GM21423 (cell line): ENCODE data around the gene CDK1.
"Not testable (repeated sequence)": the region's sequence is repeated elsewhere in the genome, so short reads cannot be mapped to it uniquely, and the experiment has no call there.

Experiments used
- ATAC-seq: cut with Tn5 transposase; IDR thresholded peaks from one replicate; pipeline ENCODE4 v1.9.1; 2021; ENCODE audit warnings: mild to moderate bottlenecking, moderate library complexity; ENCODE audit not compliant: unreplicated experiment

The CDK1 gene

DNA sequence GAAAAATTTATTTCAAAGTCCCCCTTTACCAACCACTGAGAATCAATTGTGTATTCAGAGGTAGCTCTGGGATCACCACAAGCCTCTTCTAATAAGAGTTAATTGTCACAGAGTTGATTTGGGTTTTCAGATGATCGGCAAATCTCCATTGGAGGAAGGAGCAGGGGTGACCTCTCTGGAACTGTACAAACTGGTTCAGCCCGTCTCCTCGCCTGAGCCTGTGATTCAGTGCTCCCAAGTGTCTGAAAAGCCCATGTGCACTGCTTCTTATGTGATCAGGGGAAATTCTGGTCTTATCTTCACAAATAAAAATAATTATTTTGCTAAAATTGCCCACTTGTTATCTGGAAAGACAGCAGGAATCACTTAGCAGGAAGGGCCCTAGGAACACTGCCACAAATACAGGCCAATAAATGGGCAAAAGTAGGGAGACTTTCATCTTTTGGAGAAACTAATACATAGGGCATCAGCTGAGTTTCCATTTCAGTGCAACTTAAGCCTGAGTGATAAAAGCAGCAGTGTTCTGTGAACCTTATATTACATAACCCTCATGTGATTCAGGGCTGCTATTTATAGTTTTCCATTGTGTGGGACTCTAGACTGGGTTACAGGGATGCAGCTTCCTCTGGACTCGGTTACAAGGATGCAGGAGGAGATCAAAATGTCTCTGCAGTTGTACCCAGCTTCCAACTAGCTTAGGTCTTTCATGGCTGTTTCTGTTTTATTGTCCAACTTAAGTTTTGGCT, 32.3 kb downstream of the CDK1 start:
- no peak for ATAC-seq

DNA sequence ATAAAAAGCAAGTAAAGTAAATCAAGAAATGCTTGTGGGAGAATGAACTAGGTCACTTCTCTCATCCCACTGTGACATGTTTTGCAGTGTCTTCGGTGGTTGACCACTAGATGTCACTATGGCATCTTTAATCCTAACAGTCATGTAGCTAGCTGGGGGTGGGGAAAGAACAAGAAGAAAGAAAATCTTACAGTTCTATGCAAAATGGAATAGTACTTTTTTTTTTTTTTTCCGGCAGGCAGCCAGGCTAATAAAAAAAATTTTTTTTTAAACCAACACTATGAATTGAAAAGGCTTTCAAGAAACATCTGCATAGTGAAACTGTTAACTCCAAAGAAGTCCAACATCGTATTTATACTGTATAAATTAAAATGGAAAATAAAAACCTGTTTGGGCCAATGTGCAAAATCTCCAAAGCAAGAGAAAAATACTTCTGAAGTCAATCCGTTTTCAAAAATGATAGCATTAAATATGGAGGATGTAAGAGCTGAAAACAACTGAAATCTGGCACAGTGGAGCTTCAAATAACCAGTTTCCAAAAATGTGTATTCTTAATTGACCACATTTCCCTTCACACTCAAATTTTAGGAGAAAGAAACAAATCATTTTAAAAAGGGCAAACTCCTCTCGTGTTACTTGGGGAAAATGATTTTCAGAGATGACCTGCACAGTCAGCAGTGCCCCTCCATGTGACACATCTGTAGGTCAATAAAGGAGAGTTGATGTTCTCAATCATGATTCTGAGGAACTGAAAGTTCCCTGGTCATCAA, 38.5 kb downstream of the CDK1 start:
- peak; percentile 64 for ATAC-seq

DNA sequence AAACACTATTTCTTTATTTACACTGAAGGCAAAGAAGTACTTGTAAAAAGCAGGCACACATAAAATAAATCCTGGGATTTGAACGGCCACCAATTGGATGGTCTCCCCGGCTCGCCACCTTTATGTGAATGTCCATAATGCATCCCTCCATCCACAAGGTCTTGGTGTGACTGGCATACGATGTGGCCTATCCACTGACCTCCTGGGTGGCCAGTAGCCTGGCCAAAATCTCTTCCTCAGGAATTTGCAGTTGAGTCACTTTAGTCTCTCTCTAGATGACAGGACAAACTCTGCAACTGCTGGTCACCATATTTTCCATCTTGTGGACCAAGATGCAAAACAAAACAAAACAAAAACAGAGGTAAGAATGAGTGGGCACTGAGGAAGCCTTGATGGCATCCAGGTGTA, 39.1 kb downstream of the CDK1 start:
- no peak for ATAC-seq

DNA sequence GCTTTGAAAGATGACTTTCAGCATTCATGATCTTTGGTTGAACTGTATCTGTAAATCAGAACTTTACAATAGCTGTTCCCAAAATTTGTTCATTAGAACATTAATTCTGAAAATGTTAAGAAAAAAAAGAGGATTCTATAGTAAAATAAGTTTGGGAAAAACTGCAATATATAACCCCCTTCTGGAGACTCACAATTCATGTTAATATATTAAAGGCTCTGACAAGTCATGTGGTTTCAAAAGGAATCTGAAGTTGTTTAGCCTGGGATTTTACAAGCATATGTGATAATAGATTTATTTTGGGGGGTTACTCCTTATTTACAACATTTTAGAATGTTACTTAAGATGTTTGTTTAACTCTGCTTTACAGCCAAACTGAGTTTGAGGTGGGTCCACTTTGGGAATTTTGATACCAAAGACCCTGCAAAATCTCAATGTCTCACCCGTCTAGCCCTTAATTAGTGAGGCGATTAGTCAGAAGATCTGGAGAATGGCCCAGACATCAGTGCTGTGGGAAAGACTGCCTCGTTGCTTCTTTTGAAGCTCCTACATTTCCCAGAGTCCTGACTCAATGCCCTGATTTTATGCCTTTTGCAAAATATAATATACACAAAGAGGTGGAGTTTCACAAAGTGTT, 40.0 kb downstream of the CDK1 start:
- no peak for ATAC-seq

DNA sequence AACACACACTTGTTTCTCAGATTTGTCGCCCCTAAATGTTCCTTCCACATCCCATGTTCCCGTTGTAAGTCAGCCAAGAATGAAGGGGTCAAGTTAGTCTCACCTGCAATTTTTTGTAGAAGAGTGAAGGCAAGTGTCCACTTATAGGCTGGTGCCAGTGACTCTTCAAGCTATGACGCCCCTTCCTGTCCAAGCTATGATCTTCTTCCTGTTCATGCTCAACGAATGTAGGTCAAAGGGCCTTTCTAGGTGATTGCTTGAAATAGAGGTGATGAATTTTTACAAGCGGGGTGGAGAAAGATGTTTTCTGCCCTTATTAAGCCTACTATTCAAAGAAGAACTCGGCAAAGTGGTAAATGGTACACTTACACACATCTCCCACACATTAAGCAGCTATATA, 41.0 kb downstream of the CDK1 start:
- no peak for ATAC-seq

DNA sequence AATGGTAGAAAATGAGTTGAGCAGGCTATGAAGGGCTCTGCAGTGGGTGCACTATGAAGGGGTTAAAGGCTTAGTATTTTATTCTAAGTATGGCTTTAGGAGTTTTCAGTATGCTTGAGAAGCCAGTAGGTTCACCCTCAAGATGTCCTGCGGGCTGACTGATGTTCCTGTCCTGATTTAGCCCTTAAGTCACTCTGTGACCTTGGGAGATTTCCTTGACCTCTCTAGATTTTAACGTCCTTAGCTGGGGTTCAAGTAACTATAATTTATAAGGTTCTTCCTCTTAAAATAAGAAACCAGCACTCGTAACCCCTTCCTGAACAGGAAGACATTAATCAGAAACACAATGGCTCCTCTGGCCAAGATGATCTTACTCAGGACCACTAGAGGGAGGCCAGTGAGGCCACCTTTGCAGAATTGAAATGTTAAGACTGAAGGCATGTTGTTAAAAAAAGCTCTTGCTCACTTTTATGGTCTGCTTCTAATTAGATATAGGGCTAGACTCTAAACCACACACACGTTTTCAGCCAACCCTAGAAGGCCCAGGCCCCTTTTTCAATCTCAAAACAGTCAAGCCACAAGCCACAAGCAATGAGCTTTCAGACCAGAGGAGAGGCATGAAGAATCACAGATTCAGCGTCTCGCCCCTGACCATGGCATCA, 41.9 kb downstream of the CDK1 start:
- ATAC-seq, result peak; percentile 83

DNA sequence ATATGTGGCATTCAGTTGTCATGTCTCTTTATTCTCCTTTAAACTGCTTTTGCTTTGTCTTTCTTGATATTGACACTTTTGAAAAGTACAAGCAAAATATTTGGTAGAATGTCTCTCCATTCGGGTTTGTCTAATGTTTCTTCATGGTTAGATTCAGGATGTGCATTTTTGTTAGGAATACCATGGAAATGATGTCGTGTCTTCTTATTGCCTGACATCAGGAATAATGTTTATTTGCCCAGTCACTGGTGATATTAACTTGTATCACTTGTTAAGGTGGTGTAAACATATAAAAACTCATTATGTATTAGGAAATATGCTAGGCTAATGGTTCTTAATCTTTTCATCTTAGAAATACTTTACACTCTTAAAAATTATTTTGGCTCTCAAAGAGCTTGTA, 43.4 kb downstream of the CDK1 start:
- ATAC-seq, result no peak

DNA sequence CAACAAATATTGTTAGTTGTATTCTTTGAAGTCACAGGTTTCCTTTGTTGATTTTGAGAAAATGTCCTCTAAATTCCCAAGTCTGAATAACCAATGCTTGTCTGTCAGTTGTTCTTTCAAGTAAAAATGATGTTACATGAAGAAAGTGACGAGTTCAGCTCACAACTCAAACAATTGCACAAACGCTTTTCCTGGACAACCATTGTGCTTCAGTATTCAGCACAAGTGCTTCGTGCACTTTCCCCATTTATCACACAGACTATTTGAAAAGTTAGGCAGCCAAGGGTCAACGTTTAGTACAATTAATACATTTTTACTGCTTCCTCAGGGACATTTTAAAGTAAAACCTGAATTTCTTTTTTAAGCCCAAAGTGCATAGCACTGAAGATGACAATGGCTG, 44.5 kb downstream of the CDK1 start:
- no peak for ATAC-seq

DNA sequence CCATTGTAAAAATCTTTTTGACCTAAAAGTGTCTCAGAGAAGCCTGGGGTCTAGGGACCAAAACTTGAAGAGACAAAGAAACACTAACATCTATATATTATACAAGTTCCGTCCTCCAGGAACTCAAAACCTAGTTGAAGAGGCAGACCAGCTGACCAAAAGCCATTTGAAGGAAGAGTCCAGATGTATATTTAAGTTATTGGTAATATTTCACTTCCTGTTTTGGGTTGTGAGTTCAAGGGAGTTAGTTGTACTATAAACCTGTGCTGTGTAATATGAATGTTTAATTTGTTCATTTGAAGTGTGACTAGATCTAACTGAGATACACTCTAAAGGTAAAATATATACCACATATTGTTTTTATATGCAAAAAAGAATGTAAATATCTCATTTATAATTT, 45.0 kb downstream of the CDK1 start:
- no peak for ATAC-seq

DNA sequence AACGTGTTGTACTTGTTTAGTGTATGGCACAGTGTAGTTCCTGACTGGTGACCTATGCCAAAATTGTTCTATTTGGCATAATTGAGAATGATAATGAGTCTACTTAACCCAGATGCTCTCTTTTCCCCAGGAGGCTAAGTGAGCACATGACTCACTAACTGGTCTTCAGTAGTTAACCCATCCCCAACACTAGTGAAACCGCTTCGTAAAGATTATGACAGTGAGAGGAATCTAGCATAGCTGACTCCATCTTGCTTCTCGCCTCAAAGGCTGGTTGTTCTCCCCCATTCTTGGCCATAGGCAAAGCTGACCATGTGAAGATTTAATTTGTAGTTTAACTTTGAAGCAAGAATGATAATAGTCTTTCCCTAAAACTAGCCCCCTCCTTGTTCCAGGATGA, 47.2 kb downstream of the CDK1 start:
- no peak for ATAC-seq

DNA sequence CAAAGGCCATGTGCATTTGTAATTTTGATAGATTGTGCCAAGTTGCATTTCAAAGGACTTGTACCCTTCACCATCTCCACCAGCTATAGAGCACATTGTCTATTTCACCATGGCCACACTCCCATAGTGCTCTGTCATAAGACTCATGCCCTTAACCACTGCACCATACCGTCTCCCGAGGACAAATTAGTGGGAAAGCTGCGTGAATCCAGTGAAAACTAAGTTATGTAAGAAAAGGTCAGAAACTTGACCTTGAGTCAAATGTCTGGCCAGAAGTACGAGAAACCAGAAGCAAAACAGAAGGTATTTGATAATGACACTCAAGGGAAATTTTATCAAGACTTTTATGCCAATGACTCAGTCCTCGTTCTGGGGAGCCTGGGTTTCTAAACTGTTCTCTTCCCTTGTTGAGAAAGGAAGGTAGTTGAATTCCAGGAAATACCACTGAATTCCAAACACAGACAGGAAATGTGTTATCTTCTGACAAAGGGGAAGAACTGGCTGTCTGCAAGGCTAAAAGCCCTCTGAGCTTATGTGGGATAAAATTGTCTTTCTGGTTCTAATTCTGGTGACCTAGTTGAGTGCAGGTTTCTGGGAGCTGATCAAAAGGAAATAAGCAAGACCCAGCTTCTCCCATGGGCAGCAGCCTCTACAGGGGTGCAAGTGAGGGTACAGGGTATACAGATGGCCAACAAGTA, 49.7 kb downstream of the CDK1 start:
- ATAC-seq, result no peak

DNA sequence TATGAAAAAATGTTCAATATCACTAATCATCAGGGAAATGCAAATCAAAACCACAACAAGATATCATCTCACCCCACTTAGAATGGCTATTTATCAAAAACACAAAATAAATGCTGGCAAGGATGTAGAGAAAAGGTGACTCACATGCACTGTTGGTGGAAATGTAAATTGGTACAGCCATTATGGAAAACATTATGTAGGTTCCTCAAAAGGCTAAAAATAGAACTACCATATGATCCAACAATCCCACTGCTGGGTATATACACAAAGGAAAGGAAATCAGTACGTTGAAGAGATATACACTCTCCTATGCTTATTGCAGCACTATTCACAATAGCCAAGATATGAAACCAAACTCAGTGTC, 50.2 kb downstream of the CDK1 start:
- no peak for ATAC-seq

DNA sequence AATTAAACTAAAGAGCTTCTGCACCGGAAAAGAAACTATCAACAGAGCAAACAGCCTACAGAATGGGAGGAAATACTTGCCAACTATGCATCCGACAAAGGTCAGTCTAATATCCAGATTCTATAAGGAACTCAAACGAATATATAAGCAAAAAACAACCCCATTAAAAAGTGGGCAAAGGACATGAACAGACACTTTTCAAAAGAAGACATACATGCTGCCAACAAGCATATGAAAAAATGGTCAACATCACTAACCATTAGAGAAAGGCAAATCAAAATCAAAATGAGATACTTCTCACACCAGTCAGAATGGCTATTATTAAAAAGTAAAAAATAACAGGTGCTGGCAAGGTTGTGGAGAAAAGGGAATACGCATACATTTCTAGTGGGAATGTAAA, 53.9 kb downstream of the CDK1 start:
- ATAC-seq, result not testable (repeated sequence)

DNA sequence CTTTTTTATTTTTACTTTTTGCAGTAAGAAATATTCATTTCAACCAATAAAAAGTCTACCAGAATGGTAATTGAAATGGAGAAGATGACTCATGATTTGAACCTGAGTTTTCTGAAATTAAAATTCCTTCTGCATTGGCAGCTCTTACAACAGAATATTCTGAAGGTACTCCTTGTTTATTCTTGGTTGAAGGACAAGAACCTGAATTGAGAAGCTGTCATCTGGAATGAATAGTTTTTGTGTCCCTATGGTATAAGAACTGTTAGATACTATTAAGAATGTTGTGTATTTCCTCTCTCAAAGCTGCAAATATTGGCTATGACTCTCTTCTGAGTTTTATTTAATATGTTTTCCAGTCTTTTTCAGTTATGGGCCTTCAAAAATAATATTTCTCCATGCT, 56.1 kb downstream of the CDK1 start:
- no peak for ATAC-seq

DNA sequence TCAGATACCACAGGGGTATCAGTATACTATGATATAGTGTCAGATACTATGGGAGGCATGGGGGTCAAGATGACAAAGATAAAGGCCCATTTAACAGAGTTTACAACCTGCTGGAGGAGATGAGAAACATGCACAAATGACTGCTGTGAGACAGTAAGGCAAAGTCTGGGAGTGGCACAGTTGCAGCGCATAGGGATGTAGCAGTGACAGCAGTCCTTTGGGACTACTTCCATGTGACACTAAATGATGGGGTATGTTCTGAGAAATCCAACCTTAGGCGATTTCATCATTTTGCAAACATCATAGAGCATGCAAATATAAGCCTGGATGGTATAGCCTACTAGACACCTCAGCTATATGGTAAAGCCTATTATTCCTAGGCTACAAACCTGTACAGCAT, 56.8 kb downstream of the CDK1 start:
- ATAC-seq, result no peak

DNA sequence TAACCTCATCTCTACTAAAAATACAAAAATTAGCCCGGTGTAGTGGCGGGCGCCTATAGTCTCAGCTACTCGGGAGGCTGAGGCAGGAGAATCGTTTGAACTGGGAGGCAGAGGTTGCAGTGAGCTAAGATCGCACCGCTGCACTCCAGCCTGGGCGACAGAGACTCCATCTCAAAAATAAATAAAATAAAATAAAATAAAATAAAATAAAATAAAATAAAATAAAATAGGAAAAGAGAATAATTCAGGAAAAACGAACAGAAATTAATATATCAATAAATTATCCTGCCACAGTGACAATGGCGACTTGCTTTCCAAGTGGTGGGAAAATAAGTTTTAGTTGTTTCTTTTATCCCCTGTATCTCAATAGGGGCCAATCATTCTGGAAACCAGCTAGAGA, 62.9 kb downstream of the CDK1 start:
- not testable (repeated sequence) for ATAC-seq

DNA sequence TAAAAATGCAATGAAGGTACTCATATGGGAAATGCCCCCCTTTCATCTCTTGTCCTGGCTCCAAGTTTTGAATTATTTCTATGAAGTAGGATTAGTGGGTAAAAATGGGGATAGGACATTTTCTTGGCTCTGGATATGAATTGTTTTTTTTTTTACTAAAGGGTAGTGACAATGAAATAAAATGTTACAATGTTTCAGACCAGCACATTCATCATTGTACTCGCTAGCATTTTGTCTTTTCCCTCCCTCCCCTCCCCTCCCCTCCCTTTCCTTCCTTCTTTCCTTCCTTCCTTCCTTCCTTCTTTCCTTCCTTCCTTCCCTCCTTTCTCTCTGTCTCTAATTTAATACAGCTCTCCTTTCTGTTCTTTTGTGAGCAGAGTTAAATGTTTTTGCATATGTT, 64.4 kb downstream of the CDK1 start:
- no peak for ATAC-seq
